CD4-positive, alpha-beta T cell treated with Interleukin-17A for 1 hour (primary cell): ENCODE data around the gene PTPRD.

Experiments used
- DNase-seq: peaks from one replicate; pipeline ENCODE4 v3.0.0-alpha.2; 2020

The PTPRD gene

DNA sequence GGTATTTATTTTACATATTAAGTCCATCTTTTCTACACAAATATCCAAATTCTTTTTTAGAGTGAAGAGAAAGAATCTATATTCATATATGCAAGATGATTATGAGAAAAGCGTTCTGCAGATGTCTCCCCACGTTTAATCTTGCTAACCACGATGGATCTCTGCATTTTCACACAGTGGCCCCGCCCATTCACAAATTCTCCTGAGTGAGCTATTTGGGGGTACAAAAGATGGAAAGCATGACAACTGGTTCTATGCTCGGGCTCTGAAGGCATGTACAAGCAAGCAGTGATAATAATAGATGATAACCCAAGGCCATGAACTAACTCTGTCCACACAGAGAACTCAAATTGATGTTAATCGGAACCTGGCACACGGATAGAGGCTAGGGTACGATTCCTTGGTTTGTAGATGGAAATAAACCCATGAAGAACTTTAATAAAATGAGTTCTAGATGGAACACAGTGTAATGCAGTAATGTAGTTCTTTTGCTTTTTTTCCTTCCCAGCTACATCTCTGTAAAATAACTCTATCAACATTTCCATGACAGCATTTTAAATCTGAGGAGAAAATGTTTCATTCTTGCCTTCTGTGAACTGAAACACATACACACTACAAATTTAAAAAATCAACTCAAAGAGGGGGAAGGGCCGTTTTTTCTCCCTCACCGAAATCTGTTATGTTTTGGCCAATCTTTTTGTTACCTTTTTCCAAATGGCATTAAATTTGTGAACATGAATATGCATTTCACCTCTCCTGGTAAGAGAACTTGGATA lies 1961.5 kb downstream of the PTPRD start:
- DNase-seq = no peak

DNA sequence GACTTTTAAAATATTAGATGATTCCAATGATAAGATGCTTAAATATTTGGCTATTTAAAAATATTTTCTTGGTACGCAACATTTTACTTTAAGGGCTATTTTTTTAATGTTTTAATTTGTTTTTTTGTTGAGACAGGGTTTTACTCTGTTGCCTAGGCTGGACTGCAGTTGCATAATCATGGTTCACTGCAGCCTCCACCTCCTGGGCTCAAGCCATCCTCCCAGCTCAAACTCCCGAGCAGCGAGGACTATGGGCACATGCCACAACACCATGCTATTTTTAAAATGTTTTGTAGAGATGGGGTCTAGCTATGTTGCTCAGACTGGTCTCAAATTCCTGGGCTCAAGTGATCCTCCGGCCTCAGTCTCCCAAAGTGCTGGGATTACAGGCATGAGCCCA lies 1963.0 kb downstream of the PTPRD start:
- DNase-seq = no peak

DNA sequence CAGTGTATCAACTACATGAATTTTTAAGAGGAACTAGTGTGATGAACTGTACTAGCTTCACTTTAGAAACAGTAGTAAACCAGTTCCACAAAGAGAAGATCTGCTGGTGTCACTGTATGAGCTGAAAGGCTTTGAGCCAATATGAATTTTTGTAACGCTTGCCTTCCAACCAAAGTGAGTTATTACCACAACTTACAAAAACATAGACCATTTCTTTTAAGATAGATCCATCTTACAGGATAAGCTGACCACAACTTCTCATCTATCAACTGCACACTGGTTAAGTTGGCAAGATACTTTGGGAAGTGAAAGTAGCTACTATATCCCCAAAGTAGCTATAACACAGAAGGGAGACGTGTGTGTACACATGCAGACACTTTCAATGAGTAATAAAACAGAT lies 1963.6 kb downstream of the PTPRD start:
- no peak for DNase-seq

DNA sequence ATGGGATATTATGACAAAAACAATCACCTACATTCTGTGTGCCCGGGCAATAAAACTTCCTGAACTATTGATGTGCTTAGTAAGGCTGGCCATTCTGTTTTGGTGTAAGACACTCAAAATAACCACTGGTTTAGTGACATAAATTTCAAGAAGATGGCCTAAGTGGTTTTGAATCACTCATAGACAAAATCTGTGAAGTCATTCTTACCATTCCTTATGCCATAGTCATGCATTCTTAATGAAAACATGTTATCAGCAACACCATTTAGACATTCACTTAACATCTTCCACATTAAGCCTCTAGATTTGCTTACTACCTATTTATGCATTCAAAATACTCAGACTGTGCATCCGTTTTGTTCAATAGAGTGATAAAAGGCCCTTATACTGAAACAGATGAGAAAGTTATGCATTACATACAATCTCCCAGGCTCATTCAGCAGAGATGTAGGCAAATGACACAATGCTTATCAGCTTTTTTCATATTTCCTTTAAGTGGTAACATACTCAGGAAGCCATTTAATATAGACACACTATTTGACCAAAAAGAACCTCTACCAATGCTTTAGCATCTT lies 1964.4 kb downstream of the PTPRD start:
- no peak for DNase-seq

DNA sequence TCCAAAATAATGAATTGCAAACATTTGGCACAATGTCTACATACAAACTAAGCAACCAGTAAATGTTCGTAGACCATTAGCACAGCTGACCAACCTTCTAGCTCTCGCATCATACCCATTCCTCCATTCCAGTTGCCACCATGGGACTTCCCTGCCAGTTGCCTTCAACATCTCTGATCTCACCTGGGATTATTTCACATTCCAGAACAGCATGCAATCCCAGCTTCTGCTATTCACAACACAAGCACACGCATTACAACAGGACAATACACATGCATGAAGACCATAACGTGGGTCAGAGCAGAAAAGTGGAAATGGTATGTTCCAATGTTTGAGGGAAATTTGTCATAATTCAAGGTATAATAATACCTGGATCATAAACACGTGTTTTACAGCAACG lies 1965.0 kb downstream of the PTPRD start:
- DNase-seq = no peak

DNA sequence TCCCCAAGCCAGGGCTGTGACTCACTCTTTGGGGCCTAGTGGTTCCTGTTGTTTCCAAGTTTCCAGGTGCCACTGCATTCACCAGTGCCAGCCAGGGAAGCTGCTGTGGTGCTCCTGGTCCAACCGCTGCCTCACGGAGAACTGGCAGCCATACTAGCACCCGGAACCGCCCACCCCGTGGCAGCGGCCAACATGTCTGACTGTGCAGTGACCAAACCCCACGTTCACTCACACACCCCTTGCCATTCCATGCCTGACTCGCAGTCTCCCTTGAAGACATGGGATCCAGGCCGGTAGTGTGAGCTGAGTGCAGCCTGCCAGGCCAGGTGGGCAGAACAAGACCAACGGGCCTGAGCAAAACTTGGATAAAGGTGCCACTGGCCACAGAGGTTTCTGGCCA lies 1968.2 kb downstream of the PTPRD start:
- no peak for DNase-seq

DNA sequence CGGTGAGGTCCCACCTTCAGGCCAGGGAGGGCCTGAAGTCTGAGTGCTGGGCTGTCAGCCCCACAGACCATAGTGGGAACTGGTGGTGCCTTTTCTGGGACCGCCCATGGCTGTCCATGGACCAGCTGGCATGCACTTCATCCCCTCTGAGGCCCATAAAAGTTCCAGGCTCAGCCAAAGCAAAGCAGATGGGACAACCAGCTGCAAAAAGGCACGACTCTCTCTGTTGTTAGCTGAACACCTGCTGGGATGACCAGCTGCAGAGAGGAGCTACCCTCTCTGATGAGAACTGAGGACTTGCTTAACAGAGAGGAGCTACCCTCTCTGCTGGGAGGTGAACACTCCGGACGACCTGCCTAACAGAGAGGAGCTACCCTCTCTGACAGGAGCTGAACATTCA lies 1968.9 kb downstream of the PTPRD start:
- DNase-seq = no peak

DNA sequence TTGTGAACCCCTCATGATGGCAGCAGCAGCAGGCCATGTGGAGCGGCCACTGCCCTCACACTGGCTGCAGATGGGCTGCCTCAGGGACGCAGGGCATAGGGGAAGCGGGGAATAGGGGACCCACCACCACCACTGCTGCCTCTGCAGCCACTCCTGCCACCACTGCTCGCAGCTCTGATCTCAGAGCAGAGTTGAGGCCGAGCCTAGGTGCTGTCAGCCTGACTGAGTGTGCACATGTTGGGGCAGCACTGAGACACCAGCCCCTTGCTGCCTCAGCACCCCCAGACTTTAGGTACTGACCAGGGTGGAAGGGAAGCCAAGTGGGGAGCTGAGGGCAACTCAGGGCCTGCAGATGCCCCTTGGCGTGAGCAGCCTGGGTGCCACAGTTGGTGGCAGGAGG lies 1969.3 kb downstream of the PTPRD start:
- no peak for DNase-seq

DNA sequence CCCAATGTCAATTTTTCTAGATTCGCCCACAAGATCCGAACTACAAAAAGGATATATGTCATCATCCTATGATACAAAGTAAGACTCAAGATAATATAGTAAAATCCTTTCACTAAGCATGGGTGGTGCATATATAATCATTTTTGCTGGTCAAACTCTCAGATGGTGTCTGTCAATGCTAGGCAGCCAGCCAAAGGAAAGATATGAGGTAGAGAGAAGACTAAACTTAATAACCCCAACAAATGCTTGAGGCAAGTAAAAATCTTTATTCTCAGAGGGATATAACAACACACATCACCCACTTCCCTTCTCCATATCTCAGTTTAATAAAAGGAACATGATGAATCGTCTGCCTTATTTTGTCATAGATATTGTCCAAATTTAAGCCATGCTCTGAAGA lies 1972.0 kb downstream of the PTPRD start:
- no peak for DNase-seq

DNA sequence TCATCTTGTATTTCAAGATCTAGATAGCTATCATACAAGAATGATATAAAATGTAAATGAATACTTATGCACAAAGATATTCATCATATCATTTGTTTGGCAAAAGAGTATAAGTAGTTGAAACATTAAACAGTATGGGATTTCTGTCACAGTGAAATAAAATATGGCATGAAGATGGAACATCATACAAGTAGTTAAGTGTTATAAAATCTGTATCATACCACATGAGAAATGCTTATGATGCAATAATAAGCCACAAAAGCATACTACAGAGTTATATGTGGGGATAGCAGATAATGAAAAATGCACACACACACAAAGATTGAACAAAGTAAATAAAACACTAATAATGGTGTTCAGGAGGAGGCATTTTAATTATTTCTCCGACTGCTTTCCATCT lies 1975.2 kb downstream of the PTPRD start:
- DNase-seq = no peak

DNA sequence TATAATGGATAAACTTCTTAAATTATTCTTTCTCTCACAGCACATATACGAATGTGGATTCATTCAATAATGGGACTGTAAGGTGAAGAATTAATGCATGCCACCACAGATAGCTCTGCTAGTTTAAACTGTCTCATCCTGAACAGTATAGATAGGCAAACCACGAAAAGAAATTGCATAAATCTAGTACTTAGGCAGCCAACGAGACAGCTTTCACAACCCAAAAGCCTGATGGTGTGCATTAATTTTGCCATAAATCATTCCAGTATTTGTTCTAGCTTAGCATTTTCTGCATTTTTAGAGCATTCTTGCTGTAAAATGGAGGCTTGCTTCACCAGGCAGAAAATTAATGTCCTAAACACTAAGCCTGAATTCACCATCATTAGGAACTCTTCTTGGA lies 1979.0 kb downstream of the PTPRD start:
- no peak for DNase-seq

DNA sequence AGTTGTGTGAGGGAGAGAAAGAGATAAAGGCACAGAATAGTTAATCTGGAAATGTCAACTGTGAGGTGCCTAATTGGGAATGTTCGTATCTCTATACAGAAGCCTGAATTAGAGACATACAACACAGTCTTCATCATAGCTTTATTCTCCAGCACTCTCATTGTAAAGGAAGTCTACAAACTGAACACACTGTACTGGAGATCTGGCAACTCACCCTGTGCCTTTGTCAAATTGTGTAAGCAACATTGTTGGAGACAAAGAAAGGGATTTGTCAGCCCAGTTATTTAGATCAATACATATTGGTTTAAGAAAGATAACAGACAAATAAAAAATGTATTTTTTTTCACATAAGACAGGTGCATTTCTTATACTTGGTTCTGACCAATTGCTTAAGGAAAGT lies 1980.3 kb downstream of the PTPRD start:
- no peak for DNase-seq

DNA sequence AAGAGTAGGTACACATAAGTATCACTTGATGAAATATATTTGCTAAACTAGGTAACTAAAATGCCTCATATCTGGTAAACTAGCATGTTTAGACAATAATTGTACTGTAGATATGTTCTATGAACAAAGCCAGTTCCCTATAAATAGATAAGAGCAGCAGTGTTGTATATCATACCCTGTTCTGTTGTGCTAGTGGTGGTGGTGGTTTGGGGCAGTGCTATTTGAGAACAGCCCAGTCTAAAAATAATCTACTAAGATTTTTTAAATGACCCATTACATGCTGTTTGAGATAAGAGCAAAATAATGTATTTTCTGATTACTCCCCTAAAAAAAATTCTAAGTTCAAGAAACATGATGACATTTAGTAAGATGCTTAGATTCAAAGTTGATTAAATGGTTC lies 1984.0 kb downstream of the PTPRD start:
- DNase-seq = no peak

DNA sequence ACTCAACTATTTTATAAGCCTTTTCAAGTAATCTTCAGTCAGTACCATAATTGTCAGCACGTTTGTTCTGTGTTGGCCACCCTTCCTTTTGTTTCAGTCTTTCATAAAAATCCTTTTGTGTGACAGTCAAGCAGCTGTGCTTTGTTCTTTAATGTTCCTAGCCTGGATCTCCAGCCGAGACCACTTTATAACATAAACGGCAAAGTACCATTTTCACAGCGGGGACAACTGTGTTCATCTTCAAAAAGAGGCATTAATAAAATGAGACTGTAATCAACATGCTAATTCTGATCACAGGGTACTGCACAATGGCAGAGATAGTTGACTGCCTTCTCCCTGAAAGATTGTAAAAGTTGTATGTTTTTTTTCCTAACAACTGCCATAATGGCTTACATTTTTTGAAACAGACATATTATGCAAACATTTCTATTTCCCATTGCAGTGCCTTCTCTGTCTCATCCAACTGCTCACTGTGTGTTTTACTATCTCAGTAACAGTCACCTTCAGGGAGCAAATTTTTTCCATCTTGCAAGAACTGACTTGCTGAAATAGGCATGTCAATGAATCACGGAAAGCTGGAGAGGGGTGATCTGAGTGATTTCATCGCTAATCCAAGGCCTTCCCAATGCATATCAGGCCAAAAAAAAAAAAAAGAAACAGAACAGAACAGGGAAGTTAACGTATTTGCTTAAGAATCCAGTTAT lies 1984.7 kb downstream of the PTPRD start:
- DNase-seq = no peak

DNA sequence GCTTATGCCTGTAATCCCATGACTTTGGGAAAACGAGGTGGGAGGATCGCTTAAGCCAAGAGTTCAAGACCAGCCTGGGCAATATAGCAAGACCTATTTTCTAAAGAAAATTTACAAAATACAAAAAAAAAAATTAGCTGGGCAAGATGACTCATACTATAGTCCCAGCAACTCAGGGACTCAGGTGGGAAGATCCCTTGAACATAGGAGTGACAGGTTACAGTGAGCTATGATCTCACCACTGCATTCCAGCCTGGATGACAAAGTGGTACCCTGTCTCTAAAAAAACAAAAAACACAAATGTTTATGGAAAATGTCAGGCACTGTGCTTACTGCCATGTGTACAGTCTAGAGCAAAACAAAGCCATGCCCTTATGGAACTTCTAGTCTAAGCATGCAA lies 1989.9 kb downstream of the PTPRD start:
- DNase-seq = no peak

DNA sequence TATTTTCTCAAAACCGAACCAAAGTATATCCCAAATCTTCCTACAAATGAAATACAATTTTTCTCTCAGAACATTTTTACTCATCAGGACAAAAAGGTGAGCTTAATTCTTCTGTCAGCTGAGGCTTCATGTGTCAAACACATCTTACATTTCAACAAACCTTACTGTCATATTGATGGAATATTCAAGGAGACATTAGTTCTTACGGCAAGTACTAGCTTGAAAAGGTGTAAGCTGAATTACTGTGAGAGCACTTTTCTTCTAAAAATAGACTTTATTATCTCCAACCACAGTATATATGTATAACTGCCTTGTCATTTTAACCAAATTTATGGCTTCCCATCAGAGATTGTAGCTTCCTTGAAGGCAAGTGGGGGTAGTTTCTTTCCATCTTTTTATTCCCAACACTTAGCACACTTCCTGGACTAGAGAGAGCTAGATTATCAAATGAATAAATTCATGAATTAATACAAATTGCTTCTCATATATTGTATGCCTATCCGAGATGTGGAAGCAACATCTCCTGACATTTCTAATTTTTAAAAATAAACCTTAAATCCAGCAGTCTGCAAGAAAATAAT lies 1990.5 kb downstream of the PTPRD start:
- DNase-seq = no peak

DNA sequence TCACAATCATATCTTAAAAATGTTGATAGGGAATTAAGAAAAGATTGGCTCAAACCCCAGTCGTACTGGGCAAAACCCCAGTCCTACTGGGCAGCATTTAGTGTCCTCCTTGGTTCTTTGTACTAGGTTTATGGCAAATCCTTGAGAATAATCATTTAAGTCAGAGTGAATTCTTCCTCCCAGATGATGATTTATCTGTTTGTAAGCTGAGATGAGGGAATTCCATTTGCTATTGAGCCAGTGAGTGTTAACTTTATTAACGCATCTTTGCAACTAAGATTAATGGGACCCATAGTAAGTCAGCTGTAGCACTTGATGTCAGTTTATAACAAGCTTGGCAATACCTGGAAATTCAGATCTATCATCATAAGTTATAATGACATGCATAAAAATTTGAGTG lies 1991.4 kb downstream of the PTPRD start:
- no peak for DNase-seq

DNA sequence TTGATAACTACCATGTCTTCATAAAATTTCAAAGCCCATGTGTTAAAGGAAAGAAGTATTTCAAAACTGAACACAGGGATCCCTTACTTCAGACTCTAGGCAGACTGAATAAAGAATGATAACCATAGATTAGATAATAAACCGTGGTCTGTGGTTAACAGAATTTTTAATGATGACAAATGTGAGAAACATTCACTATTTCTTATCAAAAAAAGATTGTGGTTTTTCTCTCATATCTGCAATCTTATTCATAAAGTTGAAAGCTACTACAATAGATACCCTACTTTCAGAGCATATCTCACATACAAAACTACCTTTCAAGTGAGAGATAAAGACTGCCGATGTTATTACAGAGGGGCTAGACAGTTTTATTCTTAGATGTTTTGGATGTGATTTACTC lies 1996.4 kb downstream of the PTPRD start:
- DNase-seq = no peak

DNA sequence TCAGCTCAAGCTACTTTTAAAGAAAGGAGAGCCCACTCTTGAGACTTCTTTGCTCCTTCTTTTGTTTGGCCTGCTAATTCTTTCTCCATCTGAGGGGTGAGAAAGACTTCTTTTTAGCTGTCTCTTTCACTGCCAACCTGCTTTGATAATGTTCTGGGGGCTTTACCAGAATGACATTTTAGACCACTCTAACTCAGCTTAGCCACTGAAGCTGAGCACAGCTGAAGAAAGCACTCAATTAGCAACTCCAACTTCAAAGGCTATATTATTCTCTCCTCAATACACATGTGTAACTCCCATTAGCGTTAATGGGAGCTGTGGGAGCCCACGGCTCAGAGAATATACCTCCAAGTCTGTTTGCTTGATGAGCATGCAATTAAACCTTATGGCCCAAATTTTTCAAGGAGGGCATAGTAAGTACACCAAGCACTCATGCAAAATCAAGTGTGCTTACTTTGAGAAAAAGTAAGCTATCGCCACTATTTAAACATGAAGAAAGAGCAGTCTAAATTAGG lies 1997.8 kb downstream of the PTPRD start:
- DNase-seq = no peak

DNA sequence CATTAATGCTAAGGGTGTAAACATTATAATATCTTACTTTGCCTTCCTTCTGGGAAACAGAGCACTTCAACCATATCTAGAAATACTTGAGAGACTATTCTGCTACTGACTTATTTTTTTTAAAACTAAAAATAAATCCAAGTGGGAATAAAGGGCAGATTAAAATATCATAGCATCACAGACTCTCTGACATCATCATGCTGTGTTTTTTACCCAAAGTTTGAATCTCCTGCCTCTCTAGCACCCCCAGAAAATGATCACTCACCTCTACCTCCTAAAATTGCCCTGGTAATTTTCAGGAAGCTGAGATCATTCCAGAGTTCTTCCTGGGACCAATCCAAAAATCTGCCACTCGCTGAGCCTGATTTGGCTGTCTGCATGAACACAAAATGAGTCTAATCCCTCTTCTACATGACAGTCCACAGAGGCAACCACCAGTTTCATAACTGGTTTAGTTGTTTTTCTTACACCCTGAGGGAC lies 1999.4 kb downstream of the PTPRD start:
- DNase-seq = no peak

DNA sequence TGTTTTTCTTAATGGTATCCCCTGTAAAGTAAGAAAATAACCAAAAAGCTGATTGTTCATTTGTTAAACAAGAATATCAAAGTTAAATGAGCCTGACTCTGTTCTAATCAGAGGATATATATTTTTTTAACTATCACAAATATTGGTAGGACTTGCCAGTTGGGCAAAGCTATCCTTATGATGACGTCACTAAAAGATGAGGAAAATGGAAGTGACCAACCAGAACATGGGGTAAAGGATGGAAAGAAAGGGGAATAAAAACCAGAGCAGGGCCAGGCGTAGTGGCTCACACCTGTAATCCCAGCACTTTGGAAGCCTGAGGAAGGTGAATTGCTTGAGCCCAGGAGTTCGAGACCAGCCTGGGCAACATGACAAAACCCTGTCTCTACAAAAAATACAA lies 2001.6 kb downstream of the PTPRD start:
- no peak for DNase-seq

DNA sequence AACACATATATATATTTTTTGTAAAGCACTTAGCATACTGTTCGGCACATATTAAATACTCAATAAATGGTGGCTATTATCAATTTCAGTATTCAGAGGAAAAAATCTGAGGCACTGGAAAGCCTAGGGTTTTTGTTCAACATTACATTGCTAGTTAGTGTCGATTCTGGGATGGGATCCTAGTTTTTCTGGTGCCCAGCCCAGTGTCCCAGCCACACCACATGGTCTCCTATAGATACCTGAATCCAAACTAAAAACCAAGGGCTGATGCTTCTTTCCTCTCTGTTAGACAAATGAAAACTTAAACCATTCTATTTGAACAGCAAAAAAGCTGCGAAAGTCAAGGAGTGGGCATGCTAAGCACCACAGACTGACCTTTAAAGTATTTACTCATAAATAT lies 2002.5 kb downstream of the PTPRD start:
- DNase-seq = no peak

DNA sequence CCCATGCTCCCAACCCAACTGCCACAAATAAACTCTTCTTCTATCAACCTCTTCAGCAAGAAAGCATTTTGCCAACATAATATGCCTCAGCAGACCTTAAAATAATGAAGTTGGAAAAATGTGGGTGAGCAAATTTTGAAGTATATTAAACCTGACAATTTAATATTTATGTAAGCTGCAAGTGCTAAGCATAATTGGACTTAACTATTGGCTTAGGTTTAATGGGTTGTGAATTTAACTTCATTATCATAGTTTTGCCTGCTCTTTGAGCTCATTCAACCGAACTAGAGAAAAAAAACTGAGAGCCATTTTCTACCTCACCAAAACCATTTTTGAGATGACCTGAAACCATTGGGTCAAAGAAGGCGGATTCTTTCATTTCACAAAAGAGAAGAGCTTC lies 2007.7 kb downstream of the PTPRD start:
- no peak for DNase-seq

DNA sequence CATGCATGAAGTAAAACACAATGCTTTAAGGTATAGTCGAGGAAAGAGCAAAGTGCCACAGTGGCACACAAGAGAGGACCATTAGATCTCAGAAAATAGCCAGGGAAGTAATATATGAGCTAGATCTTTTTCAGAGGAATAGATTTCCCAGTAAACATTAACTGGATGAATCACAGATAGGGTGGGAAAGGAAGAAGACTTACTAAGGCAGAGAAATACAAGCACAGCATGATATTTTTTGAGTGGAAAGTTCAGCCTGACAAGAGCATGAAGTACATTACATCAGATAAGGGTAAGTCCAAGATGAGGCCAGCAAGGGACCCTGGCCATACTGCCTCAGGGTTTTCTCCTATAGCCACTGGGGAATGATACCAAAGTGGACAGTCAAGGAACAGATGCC lies 2008.6 kb downstream of the PTPRD start:
- DNase-seq = no peak
